ENCODE results near the gene KIF18B. TPM values are rescaled to one million over a fixed set of nuclear protein-coding genes. Genes with fewer than 3 reads are reported as not detected.

Gene KIF18B
- total RNA-seq, 1 donor from 2014 or later, result 87.3 TPM

DNA sequence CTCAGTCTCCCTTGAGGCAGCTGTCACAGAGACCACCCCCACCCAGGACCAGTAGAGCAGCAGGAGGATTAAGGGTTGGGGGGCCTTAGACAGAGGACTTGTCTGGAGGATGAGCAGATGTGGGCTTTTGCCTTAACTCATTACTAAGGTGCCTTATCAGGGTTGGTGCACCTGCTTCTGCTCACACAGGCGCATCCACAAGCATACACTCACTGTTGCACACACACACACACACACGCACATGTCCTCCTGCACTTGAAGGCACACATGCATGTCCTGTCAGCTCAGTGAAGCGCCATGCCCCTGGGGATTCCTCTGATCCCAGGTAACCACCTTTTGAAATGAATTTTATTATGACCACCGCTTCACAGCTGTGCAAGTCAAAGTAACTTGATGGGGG lies 33.4 kb downstream of the KIF18B start:
- DNase-seq (ENCODE audit: low read depth, low spot score), result no peak
- no peak overlapping the region for H3K4me3 Mint-ChIP-seq
- no peaks in the 10 kb centered on the region for H3K9me3 Mint-ChIP-seq
- H3K4me1 Mint-ChIP-seq, result peaks cover 26% of the 10 kb centered on the region
- H3K36me3 Mint-ChIP-seq (ENCODE audit: low read depth), result no peaks in the 10 kb centered on the region
- H3K27ac Mint-ChIP-seq (ENCODE audit: unreplicated experiment), result no peak overlapping the region
- TF ChIP-seq, protein P1, sequence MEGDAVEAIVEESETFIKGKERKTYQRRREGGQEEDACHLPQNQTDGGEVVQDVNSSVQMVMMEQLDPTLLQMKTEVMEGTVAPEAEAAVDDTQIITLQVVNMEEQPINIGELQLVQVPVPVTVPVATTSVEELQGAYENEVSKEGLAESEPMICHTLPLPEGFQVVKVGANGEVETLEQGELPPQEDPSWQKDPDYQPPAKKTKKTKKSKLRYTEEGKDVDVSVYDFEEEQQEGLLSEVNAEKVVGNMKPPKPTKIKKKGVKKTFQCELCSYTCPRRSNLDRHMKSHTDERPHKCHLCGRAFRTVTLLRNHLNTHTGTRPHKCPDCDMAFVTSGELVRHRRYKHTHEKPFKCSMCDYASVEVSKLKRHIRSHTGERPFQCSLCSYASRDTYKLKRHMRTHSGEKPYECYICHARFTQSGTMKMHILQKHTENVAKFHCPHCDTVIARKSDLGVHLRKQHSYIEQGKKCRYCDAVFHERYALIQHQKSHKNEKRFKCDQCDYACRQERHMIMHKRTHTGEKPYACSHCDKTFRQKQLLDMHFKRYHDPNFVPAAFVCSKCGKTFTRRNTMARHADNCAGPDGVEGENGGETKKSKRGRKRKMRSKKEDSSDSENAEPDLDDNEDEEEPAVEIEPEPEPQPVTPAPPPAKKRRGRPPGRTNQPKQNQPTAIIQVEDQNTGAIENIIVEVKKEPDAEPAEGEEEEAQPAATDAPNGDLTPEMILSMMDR (conservative IDR thresholded peaks at IDR 0.05), result no peak
- H3K27me3 Mint-ChIP-seq (ENCODE audit: low read depth), result peaks cover 24% of the 10 kb centered on the region

DNA sequence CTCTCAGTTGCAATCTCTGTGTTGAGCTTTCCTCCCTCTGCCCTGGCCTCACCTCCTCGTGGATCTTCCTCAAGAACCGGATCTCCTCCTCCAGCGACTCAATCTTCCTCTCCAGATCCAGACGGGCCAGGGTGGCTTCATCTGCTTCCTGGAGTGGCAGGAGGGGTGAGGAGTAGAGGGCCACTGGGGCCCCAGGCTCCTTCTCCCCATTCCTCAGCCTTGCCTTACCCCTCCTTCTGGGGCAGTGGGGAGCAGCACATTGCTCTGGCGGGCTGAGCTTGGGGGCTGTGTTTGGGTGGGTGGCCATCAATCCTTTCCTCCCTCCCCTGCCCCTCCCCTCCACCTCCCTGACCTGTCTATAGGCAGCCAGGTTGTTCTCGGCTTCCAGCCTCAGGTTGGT lies 33.9 kb downstream of the KIF18B start:
- Mint-ChIP-seq H3K27ac (ENCODE audit: unreplicated experiment) (peak overlapping the region; percentile 78), H3K9me3 (no peaks in the 10 kb centered on the region), H3K4me3 (no peak overlapping the region), H3K36me3 (ENCODE audit: low read depth) (no peaks in the 10 kb centered on the region), H3K27me3 (ENCODE audit: low read depth) (peaks cover 24% of the 10 kb centered on the region), H3K4me1 (peaks cover 26% of the 10 kb centered on the region)
- DNase-seq (ENCODE audit: low read depth, low spot score), result no peak
- TF ChIP-seq, protein P1 (conservative IDR thresholded peaks at IDR 0.05), result no peak

GRCh38 chr17:44912763-44913544 lies 34.6 kb downstream of the KIF18B start:
- no peak overlapping the region for H3K27ac Mint-ChIP-seq (ENCODE audit: unreplicated experiment)
- H3K9me3 Mint-ChIP-seq, result no peaks in the 10 kb centered on the region
- no peak for DNase-seq (ENCODE audit: low read depth, low spot score)
- no peaks in the 10 kb centered on the region for H3K36me3 Mint-ChIP-seq (ENCODE audit: low read depth)
- TF ChIP-seq, protein P1 (conservative IDR thresholded peaks at IDR 0.05), result no peak
- H3K27me3 Mint-ChIP-seq (ENCODE audit: low read depth), result peaks cover 24% of the 10 kb centered on the region
- peak overlapping the region; percentile 56 for H3K4me3 Mint-ChIP-seq
- peaks cover 26% of the 10 kb centered on the region for H3K4me1 Mint-ChIP-seq

DNA sequence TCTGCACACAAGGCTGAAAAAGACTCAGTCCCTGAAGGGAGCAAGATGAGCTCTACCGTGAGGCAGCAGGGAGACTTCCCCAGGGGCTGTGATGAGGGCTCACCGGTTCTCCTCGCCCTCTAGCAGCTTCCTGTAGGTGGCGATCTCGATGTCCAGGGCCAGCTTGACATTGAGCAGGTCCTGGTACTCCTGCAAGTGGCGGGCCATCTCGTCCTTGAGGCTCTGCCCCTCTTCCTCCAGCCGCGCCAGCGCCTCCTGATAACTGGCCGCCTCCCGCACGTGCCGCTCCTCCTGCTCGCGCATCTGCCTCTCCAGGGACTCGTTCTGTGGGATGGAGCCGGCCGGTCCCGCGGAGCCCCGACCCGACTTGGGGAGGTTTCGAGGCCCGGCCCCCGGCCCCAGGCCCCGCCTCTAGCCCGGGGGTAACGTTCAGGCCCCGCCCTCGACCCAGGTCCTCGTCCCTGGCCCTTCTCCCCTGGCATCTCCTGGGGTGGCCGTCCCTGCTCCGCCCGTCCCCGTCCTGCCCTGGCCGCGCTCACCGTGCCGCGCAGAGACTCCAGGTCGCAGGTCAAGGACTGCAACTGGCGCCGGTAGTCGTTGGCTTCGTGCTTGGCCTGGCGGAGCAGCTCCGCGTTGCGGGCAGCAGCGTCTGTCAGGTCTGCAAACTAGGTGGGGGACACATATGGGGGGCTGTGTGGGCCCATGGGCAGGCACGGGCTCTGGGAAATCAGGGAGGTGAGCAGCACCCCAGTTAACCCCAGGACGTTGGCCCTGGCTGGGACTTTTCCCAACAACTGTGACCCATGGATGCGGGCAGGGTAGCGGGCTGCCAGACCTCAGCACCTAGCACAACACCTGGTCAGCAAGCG lies 36.2 kb downstream of the KIF18B start:
- H3K4me3 Mint-ChIP-seq, result peak overlapping the region; percentile 15
- no peaks in the 10 kb centered on the region for H3K36me3 Mint-ChIP-seq (ENCODE audit: low read depth)
- no peak overlapping the region for H3K27ac Mint-ChIP-seq (ENCODE audit: unreplicated experiment)
- peaks cover 24% of the 10 kb centered on the region for H3K27me3 Mint-ChIP-seq (ENCODE audit: low read depth)
- peaks cover 24% of the 10 kb centered on the region for H3K4me1 Mint-ChIP-seq
- TF ChIP-seq, protein P1 (conservative IDR thresholded peaks at IDR 0.05), result peak; percentile 68
- DNase-seq (ENCODE audit: low read depth, low spot score), result peak; percentile 65
- no peaks in the 10 kb centered on the region for H3K9me3 Mint-ChIP-seq

DNA sequence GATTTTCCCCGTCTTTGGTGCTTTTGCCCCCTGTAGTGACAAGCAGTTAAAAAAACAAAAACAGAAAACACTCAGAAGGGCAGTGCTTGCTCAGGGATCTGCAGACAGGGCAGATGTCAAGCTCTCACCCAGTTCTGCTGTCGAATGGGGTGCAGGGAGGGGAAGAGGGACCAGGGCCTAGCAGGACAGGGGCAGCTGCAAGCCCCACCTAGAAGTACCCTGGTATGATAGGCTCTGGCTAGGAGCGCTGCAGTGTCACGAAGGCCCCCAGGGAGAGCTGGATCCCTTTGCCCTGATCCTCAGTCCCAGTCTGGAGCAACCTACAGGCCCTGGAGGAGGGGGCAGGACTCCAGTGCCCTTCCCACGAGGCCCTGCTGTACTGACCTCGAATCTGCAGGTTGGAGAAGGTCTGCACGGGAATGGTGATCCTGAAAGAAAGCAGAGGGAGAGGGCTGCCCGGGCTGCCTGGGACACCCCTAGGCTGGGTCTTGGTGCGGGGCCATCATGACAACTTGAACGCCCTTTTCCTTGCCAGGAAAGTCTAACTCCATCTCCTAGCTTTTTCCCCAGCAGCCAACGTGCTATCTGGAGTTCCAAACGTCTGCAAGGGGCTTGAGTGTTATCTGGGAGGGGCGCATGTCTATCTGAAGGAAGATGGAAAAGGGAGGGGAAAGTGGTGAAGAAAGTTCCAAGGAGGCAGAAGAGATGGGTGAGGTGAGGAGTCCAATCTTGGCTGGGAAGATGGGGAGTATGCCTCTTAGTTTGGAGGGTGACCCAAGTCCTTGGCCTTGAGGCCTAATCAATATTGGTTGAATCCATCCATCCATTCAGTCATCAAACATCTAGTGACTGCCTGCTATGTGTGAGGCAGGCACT lies 37.1 kb downstream of the KIF18B start:
- peaks cover 22% of the 10 kb centered on the region for H3K4me1 Mint-ChIP-seq
- no peaks in the 10 kb centered on the region for H3K9me3 Mint-ChIP-seq
- H3K27ac Mint-ChIP-seq (ENCODE audit: unreplicated experiment), result no peak overlapping the region
- TF ChIP-seq, protein P1 (conservative IDR thresholded peaks at IDR 0.05), result no peak
- peaks cover 24% of the 10 kb centered on the region for H3K27me3 Mint-ChIP-seq (ENCODE audit: low read depth)
- no peak overlapping the region for H3K4me3 Mint-ChIP-seq
- H3K36me3 Mint-ChIP-seq (ENCODE audit: low read depth), result no peaks in the 10 kb centered on the region
- no peak for DNase-seq (ENCODE audit: low read depth, low spot score)
